Measurements from ENCODE around the gene BICD2.

- TF ChIP-seq ZFP3 (CRISPR knock-in tag; IDR thresholded peaks at IDR 0.05) (no peak), ISL1 (CRISPR knock-in tag; IDR thresholded peaks at IDR 0.05) (no peak), PPARA (CRISPR knock-in tag; IDR thresholded peaks at IDR 0.05; ENCODE audit: borderline replicate concordance) (no peak), ZNF70 (CRISPR knock-in tag; IDR thresholded peaks at IDR 0.05) (no peak), TSHZ2 (CRISPR knock-in tag; IDR thresholded peaks at IDR 0.05) (no peak), ARNTL (CRISPR knock-in tag; IDR thresholded peaks at IDR 0.05; ENCODE audit: borderline replicate concordance, low read depth) (no peak), ZC3H10 (CRISPR knock-in tag; IDR thresholded peaks at IDR 0.05) (no peak)
Measured at GRCh38 chr9:92807031-92807756, 42.6 kb upstream of the BICD2 start.

Data from SK-N-SH treated with all-trans-retinoic acid at 6 μM for 48 hours (cell line).